GM23338 (cell line): ENCODE results near the gene ASCL2.

Source experiments
- EZH2 ChIP-seq: fragments of 200-600 bp; sonication (generic); IDR thresholded peaks from one replicate; pipeline ENCODE4 v1.8.0; 2017; ENCODE audit warnings: antibody characterized with exemption, mild to moderate bottlenecking, low read depth; ENCODE audit not compliant: unreplicated experiment
- EZH2phosphoT487 ChIP-seq: fragments of 200-600 bp; sonication (generic); IDR thresholded peaks from one replicate; pipeline ENCODE4 v1.8.1; 2018; ENCODE audit warnings: antibody characterized with exemption; ENCODE audit not compliant: unreplicated experiment
- JUNB ChIP-seq: IDR thresholded peaks from one replicate; pipeline ENCODE4 v1.6.1; 2016; ENCODE audit warnings: antibody characterized with exemption; ENCODE audit not compliant: unreplicated experiment
- POLR2AphosphoS5 ChIP-seq: IDR thresholded peaks from 2 replicates; pipeline ENCODE4 v1.6.1; 2016; ENCODE audit warnings: antibody characterized with exemption, low read depth
- ZNF114 ChIP-seq: fragments of 250-450 bp; sonication (Bioruptor Pico); IDR thresholded peaks from 2 replicates; pipeline ENCODE4 v1.5.0; 2020; ENCODE audit warnings: mild to moderate bottlenecking, moderate library complexity
- TF ChIP-seq, protein P1 (sequence below), 2 experiments: fragments of 200-600 bp in 1 of 2; sonication (generic) in 1 of 2; conservative IDR thresholded peaks; 2 replicates each; pipeline versions ENCODE4 v1.5.1 to v1.6.1; 2016 to 2017; ENCODE audit warnings: antibody characterized with exemption in 2 of 2, low read depth in 2 of 2, mild to moderate bottlenecking in 2 of 2, moderate library complexity in 1 of 2

DNA sequence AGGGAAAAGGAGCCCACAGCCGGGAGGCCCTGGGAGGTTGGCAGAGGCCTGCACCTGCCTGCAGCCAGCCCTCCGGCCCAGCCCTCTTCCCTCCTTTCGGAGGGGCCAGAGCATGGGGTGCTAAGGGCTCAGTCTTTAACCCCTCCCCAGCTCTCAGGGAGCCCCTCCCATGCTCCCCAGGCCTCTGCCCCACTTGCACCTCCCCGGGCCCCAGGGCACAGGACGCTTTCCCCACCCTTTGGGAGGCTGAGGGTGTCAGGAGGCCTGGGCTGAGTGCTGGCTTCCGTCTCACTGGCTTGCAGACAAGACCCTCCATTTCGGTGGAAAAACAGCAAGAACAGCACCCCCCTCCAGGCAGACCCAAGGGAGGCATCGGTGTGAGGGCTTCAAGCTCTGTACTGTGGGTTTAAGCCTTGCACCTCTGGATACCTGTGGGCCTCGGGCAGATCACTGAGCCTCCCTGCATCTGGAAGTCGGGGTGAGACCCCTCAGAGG lies 7.3 kb downstream of the ASCL2 start:
- TF ChIP-seq, protein P1, sequence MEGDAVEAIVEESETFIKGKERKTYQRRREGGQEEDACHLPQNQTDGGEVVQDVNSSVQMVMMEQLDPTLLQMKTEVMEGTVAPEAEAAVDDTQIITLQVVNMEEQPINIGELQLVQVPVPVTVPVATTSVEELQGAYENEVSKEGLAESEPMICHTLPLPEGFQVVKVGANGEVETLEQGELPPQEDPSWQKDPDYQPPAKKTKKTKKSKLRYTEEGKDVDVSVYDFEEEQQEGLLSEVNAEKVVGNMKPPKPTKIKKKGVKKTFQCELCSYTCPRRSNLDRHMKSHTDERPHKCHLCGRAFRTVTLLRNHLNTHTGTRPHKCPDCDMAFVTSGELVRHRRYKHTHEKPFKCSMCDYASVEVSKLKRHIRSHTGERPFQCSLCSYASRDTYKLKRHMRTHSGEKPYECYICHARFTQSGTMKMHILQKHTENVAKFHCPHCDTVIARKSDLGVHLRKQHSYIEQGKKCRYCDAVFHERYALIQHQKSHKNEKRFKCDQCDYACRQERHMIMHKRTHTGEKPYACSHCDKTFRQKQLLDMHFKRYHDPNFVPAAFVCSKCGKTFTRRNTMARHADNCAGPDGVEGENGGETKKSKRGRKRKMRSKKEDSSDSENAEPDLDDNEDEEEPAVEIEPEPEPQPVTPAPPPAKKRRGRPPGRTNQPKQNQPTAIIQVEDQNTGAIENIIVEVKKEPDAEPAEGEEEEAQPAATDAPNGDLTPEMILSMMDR (conservative IDR thresholded peaks at IDR 0.05; ENCODE audit: low read depth in 2 of 2) = no peak
- no peak for TF ChIP-seq POLR2AphosphoS5
- TF ChIP-seq EZH2phosphoT487 = no peak
- TF ChIP-seq JUNB = no peak
- no peak for TF ChIP-seq EZH2
- no peak for TF ChIP-seq ZNF114 (CRISPR knock-in tag)
